Testis (tissue), 3 donors: ENCODE data around the gene PPP6R2. TPM values are rescaled to one million over a fixed set of nuclear protein-coding genes. Genes with fewer than 3 reads are reported as not detected.

ENCODE experiments used
- DNase-seq: peaks from one replicate; pipeline ENCODE4 v3.0.0-alpha.2; 2019
- H3K27ac ChIP-seq, 2 donors: fragments of 200-600 bp; sonication (generic); one replicate each; pipeline ENCODE4 v1.5.1; 2019
- H3K27me3 ChIP-seq: fragments of 200-600 bp; sonication (generic); one replicate; pipeline ENCODE4 v1.5.1; 2019
- H3K36me3 ChIP-seq: fragments of 200-600 bp; sonication (generic); one replicate; pipeline ENCODE4 v1.5.1; 2017; ENCODE audit warnings: low read depth; ENCODE audit errors: missing control alignments
- H3K4me1 ChIP-seq: fragments of 200-600 bp; sonication (generic); one replicate; pipeline ENCODE4 v1.5.1; 2019
- H3K4me3 ChIP-seq, 2 donors: fragments of 200-600 bp; sonication (generic); one replicate each; pipeline ENCODE4 v1.5.1; 2017 to 2019
- H3K9me3 ChIP-seq: fragments of 200-600 bp; sonication (generic); one replicate; pipeline ENCODE4 v1.5.1; 2017
- CTCF ChIP-seq, 3 experiments: fragments of 450-650 bp in 2 of 3; fragments of 200-600 bp in 1 of 3; sonication (generic) in 1 of 3; IDR thresholded peaks; one replicate each; pipeline ENCODE4 v1.5.1; 2016 to 2019; ENCODE audit warnings: antibody characterized with exemption in 3 of 3, mild to moderate bottlenecking in 2 of 3, moderate library complexity in 1 of 3
- POLR2A ChIP-seq: fragments of 450-650 bp; IDR thresholded peaks from one replicate; pipeline ENCODE4 v1.6.1; 2017; ENCODE audit warnings: antibody characterized with exemption, mild to moderate bottlenecking, moderate library complexity
- WGBS, 2 donors: methylation state at CpG; one replicate each; pipeline ENCODE4 v1.1.5; 2018; 5-methylcytosine and 5-hydroxymethylcytosine counted together
- intact Hi-C: fragments of 100-400 bp; cut with DNase I; formaldehyde crosslinking; loops from one replicate; pipeline ENCODE4 v1.15.1; 2023; ENCODE audit warnings: low total_unique reads
- polyA plus RNA-seq: library from polyadenylated mRNA; stranded (reverse); fragments of 350-450 nt; fragmentation: Illumina TruSeq; extraction: RNeasy Lipid Tissue Mini Kit (QIAGEN cat#74804); gene quantifications from one replicate; pipeline ENCODE4 v1.2.3, GENCODE V29; 2014; ENCODE audit warnings: low read depth, low replicate concordance; ENCODE audit not compliant: insufficient read depth
- total RNA-seq, 2 donors: library from RNA; depleted of rRNA; stranded (reverse); fragments of >200 nt; gene quantifications; one replicate each; pipeline ENCODE4 v1.2.3, GENCODE V29; 2016

PPP6R2 gene
- total and polyA plus RNA-seq, 3 donors from 2014 or later = 123 to 142 (median 138) TPM

- peak; percentile 82 for DNase-seq
- H3K9me3 ChIP-seq = no peaks in the 10 kb centered on the region
- H3K27ac ChIP-seq = peak overlapping the region; percentile 50 to 83
- intact Hi-C loops = no loop called here
- TF ChIP-seq POLR2A (no peak), CTCF (IDR thresholded peaks at IDR 0.05) (no peak)
- H3K4me3 ChIP-seq = no peak overlapping the region
- 23 to 34% methylated on average over 7 of the region's 7 CpGs for WGBS, 2 donors
- H3K4me1 ChIP-seq = peaks cover 39% of the 10 kb centered on the region
- H3K27me3 ChIP-seq = no peaks in the 10 kb centered on the region
- H3K36me3 ChIP-seq = no peaks in the 10 kb centered on the region
These were observed 34.6 kb upstream of the PPP6R2 start for GRCh38 chr22:50308597-50308935.

- intact Hi-C loops = no loop called here
- Histone ChIP-seq H3K27me3 (no peaks in the 10 kb centered on the region), H3K4me1 (peaks cover 34% of the 10 kb centered on the region)
These were observed 34.0 kb upstream of the PPP6R2 start for GRCh38 chr22:50308986-50309600.

GRCh38 chr22:50309601-50309991 is 33.5 kb upstream of the PPP6R2 start:
- no peak for DNase-seq
- intact Hi-C loops = no loop called here
- no peak overlapping the region for H3K4me3 ChIP-seq
- TF ChIP-seq POLR2A (no peak), CTCF (IDR thresholded peaks at IDR 0.05) (no peak)
- H3K9me3 ChIP-seq = no peaks in the 10 kb centered on the region
- peaks cover 29% of the 10 kb centered on the region for H3K4me1 ChIP-seq
- WGBS, 2 donors = 85% methylated on average over 7 of the region's 7 CpGs; no CpG with 5 or more reads in 1 of the 2 donors
- peak overlapping the region; percentile 55 to 83 for H3K27ac ChIP-seq
- no peaks in the 10 kb centered on the region for H3K27me3 ChIP-seq
- no peaks in the 10 kb centered on the region for H3K36me3 ChIP-seq

More at GRCh38 chr22:50308986-50309600, 34.0 kb upstream of the PPP6R2 start:
- 33 to 67% methylated on average over 1 to 9 of the region's 9 CpGs for WGBS, 2 donors
- H3K9me3 ChIP-seq = no peaks in the 10 kb centered on the region
- no peaks in the 10 kb centered on the region for H3K36me3 ChIP-seq
- TF ChIP-seq CTCF (IDR thresholded peaks at IDR 0.05) = no peak
- DNase-seq = no peak
- H3K4me3 ChIP-seq = no peak overlapping the region
- peak overlapping the region; percentile 55 to 83 for H3K27ac ChIP-seq

GRCh38 chr22:50310031-50310722 is 33.0 kb upstream of the PPP6R2 start:
- Histone ChIP-seq H3K36me3 (no peaks in the 10 kb centered on the region), H3K4me1 (peaks cover 23% of the 10 kb centered on the region)
- 90 to 97% methylated on average over 21 of the region's 21 CpGs for WGBS, 2 donors

More at GRCh38 chr22:50310031-50310722, 33.0 kb upstream of the PPP6R2 start:
- intact Hi-C loops = no loop called here
- no peak for DNase-seq
- no peak overlapping the region for H3K4me3 ChIP-seq
- no peaks in the 10 kb centered on the region for H3K9me3 ChIP-seq
- no peaks in the 10 kb centered on the region for H3K27me3 ChIP-seq
- H3K27ac ChIP-seq = no peak overlapping the region
- TF ChIP-seq CTCF (IDR thresholded peaks at IDR 0.05) (no peak), POLR2A (no peak)
